Naive thymus-derived CD4-positive, alpha-beta T cell (primary cell): ENCODE measurements around the gene OCA2. TPM values are rescaled to one million over a fixed set of nuclear protein-coding genes. Genes with fewer than 3 reads are reported as not detected.
"Not testable (repeated sequence)": the region's sequence is repeated elsewhere in the genome, so short reads cannot be mapped to it uniquely, and the experiment has no call there.

Experiments
- ATAC-seq: fragments of 150-1000 bp; cut with Tn5 transposase; 2 replicates; pipeline ENCODE4 v1.10.0; 2021; ENCODE audit warnings: mild to moderate bottlenecking, moderate library complexity
- CTCF ChIA-PET: fragments of 350-600 bp; sonication (Branson Sonifier 250); formaldehyde crosslinking; loops from one replicate; lab custom pipeline; 2021; ENCODE audit warnings: antibody characterized with exemption; lab: Charles Lee
- POLR2A ChIA-PET: fragments of 350-600 bp; sonication (Branson Sonifier 250); formaldehyde crosslinking; loops from one replicate; lab custom pipeline; 2021; ENCODE audit warnings: antibody characterized with exemption, inconsistent platforms; lab: Charles Lee
- DNase-seq, 9 donors: peaks; one replicate each; pipeline versions ENCODE4 v3.0.0 to v3.0.0-alpha.2; 2020 to 2022; ENCODE audit warnings: mixed read lengths in 1 of 9
- H3K27ac ChIP-seq: one replicate; pipeline ENCODE4 v1.7.0; 2013; ENCODE audit warnings: mild to moderate bottlenecking, low read depth, low read length, moderate library complexity
- H3K27me3 ChIP-seq, 2 donors: one replicate each; pipeline ENCODE4 v1.7.0; 2013; ENCODE audit warnings: low read length in 2 of 2, mild to moderate bottlenecking in 2 of 2, moderate library complexity in 2 of 2; ENCODE audit not compliant: control insufficient read depth in 2 of 2, insufficient read depth in 2 of 2
- H3K36me3 ChIP-seq, 3 experiments: 1 replicate in 2 of 3; 2 replicates in 1 of 3; pipeline ENCODE4 v1.7.0; 2013; ENCODE audit warnings: low read length in 3 of 3, mild to moderate bottlenecking in 3 of 3, moderate library complexity in 1 of 3; ENCODE audit not compliant: insufficient read depth in 3 of 3, control insufficient read depth in 2 of 3
- H3K4me1 ChIP-seq, 2 donors: one replicate each; pipeline ENCODE4 v1.7.0; 2013; ENCODE audit warnings: low read length in 2 of 2, mild to moderate bottlenecking in 2 of 2, moderate library complexity in 1 of 2; ENCODE audit not compliant: control insufficient read depth in 2 of 2, insufficient read depth in 2 of 2
- H3K4me3 ChIP-seq: 2 replicates; pipeline ENCODE4 v1.7.0; 2013; ENCODE audit warnings: mild to moderate bottlenecking, low read length
- H3K9me3 ChIP-seq, 3 experiments: 1 replicate in 2 of 3; 2 replicates in 1 of 3; pipeline ENCODE4 v1.7.0; 2013; ENCODE audit warnings: low read length in 3 of 3; ENCODE audit not compliant: control insufficient read depth in 2 of 3
- H3K27ac Mint-ChIP-seq, 9 donors: one replicate each; pipeline ENCODE4 v1.8.0; 2020 to 2022; ENCODE audit warnings: mixed read lengths in 9 of 9, mild to moderate bottlenecking in 8 of 9, moderate library complexity in 5 of 9, inconsistent platforms in 2 of 9
- H3K27me3 Mint-ChIP-seq, 5 donors: one replicate each; pipeline ENCODE4 v1.8.0; 2021 to 2022; ENCODE audit warnings: mixed read lengths in 5 of 5, mild to moderate bottlenecking in 1 of 5
- H3K36me3 Mint-ChIP-seq, 5 donors: one replicate each; pipeline ENCODE4 v1.8.0; 2020 to 2022; ENCODE audit warnings: mixed read lengths in 5 of 5, mild to moderate bottlenecking in 3 of 5, inconsistent platforms in 1 of 5
- H3K4me1 Mint-ChIP-seq, 7 donors: one replicate each; pipeline ENCODE4 v1.8.0; 2020 to 2022; ENCODE audit warnings: mixed read lengths in 7 of 7, mild to moderate bottlenecking in 3 of 7, inconsistent platforms in 1 of 7
- H3K4me3 Mint-ChIP-seq, 10 donors: one replicate each; pipeline ENCODE4 v1.8.0; 2020 to 2022; ENCODE audit warnings: mild to moderate bottlenecking in 10 of 10, mixed read lengths in 10 of 10, moderate library complexity in 6 of 10, inconsistent platforms in 2 of 10
- H3K9me3 Mint-ChIP-seq, 11 donors: one replicate each; pipeline ENCODE4 v1.8.0; 2020 to 2022; ENCODE audit warnings: mixed read lengths in 11 of 11, mild to moderate bottlenecking in 4 of 11, inconsistent platforms in 1 of 11, moderate library complexity in 1 of 11
- intact Hi-C, 2 donors: fragments of 100-400 bp; cut with micrococcal nuclease; formaldehyde crosslinking; loops; one replicate each; pipeline ENCODE4 v1.15.1; 2023
- polyA plus RNA-seq, 2 donors: library from polyadenylated mRNA; unstranded; fragments of 300-500 nt; fragmentation: Illumina TruSeq; gene quantifications; one replicate each; pipeline ENCODE4 v1.2.3, GENCODE V29; 2021
- total RNA-seq, 6 experiments: library from RNA in 5 of 6; stranded (reverse) in 5 of 6; gene quantifications; 1 replicate in 5 of 6; 2 replicates in 1 of 6; pipeline ENCODE4 v1.2.3 and lab custom pipeline; 2021 to 2026

Gene OCA2
- total and polyA plus RNA-seq, 7 experiments from 2014 or later, result not detected

- Histone ChIP-seq H3K36me3 (no peaks in the 10 kb centered on the region), H3K4me1 (no peaks in the 10 kb centered on the region), H3K27ac (no peak overlapping the region), H3K4me3 (no peak overlapping the region), H3K9me3 (no peaks in the 10 kb centered on the region), H3K27me3 (no peaks in the 10 kb centered on the region)
- DNase-seq (no peak), ATAC-seq (no peak)
- POLR2A ChIA-PET, result no interaction called here
- Mint-ChIP-seq H3K4me1 (no peaks in the 10 kb centered on the region), H3K27me3 (peaks cover 0 to 13% (median 4%) of the 10 kb centered on the region in 5 donors), H3K9me3 (peaks cover 0 to 10% (median 0%) of the 10 kb centered on the region in 11 donors), H3K36me3 (no peaks in the 10 kb centered on the region), H3K4me3 (no peak overlapping the region), H3K27ac (no peak overlapping the region)
- intact Hi-C loops, result no loop called here
- CTCF ChIA-PET, result no interaction called here
These were observed 142.8 kb downstream of the OCA2 start for GRCh38 chr15:27956285-27956684.

GRCh38 chr15:27955087-27955486, 144.0 kb downstream of the OCA2 start:
- peaks cover 0 to 7% (median 4%) of the 10 kb centered on the region in 5 donors for H3K27me3 Mint-ChIP-seq
- no peaks in the 10 kb centered on the region for H3K36me3 Mint-ChIP-seq
- Histone ChIP-seq H3K4me1 (no peaks in the 10 kb centered on the region), H3K9me3 (no peaks in the 10 kb centered on the region), H3K36me3 (no peaks in the 10 kb centered on the region), H3K27ac (no peak overlapping the region), H3K27me3 (no peaks in the 10 kb centered on the region), H3K4me3 (no peak overlapping the region)
- CTCF ChIA-PET, result no interaction called here
- POLR2A ChIA-PET, result no interaction called here
- intact Hi-C loops, result no loop called here
- H3K9me3 Mint-ChIP-seq, result peaks cover 0 to 5% (median 0%) of the 10 kb centered on the region in 11 donors
- DNase-seq (no peak), ATAC-seq (no peak)
- no peak overlapping the region for H3K4me3 Mint-ChIP-seq
- H3K4me1 Mint-ChIP-seq, result no peaks in the 10 kb centered on the region
- no peak overlapping the region for H3K27ac Mint-ChIP-seq

GRCh38 chr15:27952593-27952992, 146.5 kb downstream of the OCA2 start:
- ATAC-seq, result not testable (repeated sequence)

GRCh38 chr15:27951191-27951890, 147.8 kb downstream of the OCA2 start:
- no peaks in the 10 kb centered on the region for H3K36me3 Mint-ChIP-seq

More at GRCh38 chr15:27952593-27952992, 146.5 kb downstream of the OCA2 start:
- H3K36me3 ChIP-seq, H3K4me1 ChIP-seq, H3K36me3 Mint-ChIP-seq, H3K4me3 ChIP-seq, H3K9me3 ChIP-seq, H3K27ac Mint-ChIP-seq, H3K27me3 Mint-ChIP-seq, H3K27me3 ChIP-seq, DNase-seq, H3K9me3 Mint-ChIP-seq, H3K4me1 Mint-ChIP-seq, H3K27ac ChIP-seq, intact Hi-C loops, H3K4me3 Mint-ChIP-seq, POLR2A ChIA-PET: not testable (repeated sequence)
- CTCF ChIA-PET, result interaction anchor here (0.7 kb wide), 1 partner anchor 1901 kb away, joined by 3 read pairs; no protein-coding TSS in a partner anchor

GRCh38 chr15:27949089-27949488, 150.0 kb downstream of the OCA2 start:
- no peak for ATAC-seq
- H3K36me3 ChIP-seq, result no peaks in the 10 kb centered on the region
- ChIA-PET CTCF (no interaction called here), POLR2A (no interaction called here)
- no peaks in the 10 kb centered on the region for H3K27me3 ChIP-seq
- intact Hi-C loops, result no loop called here
- no peak for DNase-seq
- Mint-ChIP-seq H3K27me3 (peaks cover 0 to 3% (median 0%) of the 10 kb centered on the region in 5 donors), H3K9me3 (peaks cover 0 to 5% (median 0%) of the 10 kb centered on the region in 11 donors), H3K4me1 (no peaks in the 10 kb centered on the region), H3K27ac (no peak overlapping the region), H3K4me3 (no peak overlapping the region), H3K36me3 (no peaks in the 10 kb centered on the region)
- H3K9me3 ChIP-seq, result no peaks in the 10 kb centered on the region
- H3K4me1 ChIP-seq, result no peaks in the 10 kb centered on the region
- no peak overlapping the region for H3K4me3 ChIP-seq
- H3K27ac ChIP-seq, result no peak overlapping the region

More at GRCh38 chr15:27951191-27951890, 147.8 kb downstream of the OCA2 start:
- no peaks in the 10 kb centered on the region for H3K4me1 Mint-ChIP-seq
- no peaks in the 10 kb centered on the region for H3K27me3 ChIP-seq
- CTCF ChIA-PET, result no interaction called here
- no peak overlapping the region for H3K4me3 ChIP-seq
- no peak overlapping the region for H3K27ac Mint-ChIP-seq
- H3K27ac ChIP-seq, result no peak overlapping the region
- DNase-seq, result no peak
- POLR2A ChIA-PET, result no interaction called here
- no peaks in the 10 kb centered on the region for H3K4me1 ChIP-seq
- intact Hi-C loops, result no loop called here
- no peak overlapping the region for H3K4me3 Mint-ChIP-seq
- H3K9me3 Mint-ChIP-seq, result peaks cover 0 to 3% (median 0%) of the 10 kb centered on the region in 11 donors
- H3K36me3 ChIP-seq, result no peaks in the 10 kb centered on the region
- ATAC-seq, result no peak
- H3K9me3 ChIP-seq, result no peaks in the 10 kb centered on the region
- H3K27me3 Mint-ChIP-seq, result peaks cover 0 to 3% (median 0%) of the 10 kb centered on the region in 5 donors

GRCh38 chr15:27939246-27939645, 159.9 kb downstream of the OCA2 start:
- ATAC-seq (no peak), DNase-seq (no peak)
- intact Hi-C loops, result no loop called here
- no peak overlapping the region for H3K4me3 Mint-ChIP-seq
- Histone ChIP-seq H3K27me3 (no peaks in the 10 kb centered on the region), H3K36me3 (no peaks in the 10 kb centered on the region), H3K4me1 (no peaks in the 10 kb centered on the region), H3K4me3 (no peak overlapping the region), H3K9me3 (no peaks in the 10 kb centered on the region), H3K27ac (no peak overlapping the region)
- peaks cover 0 to 8% (median 2%) of the 10 kb centered on the region in 11 donors for H3K9me3 Mint-ChIP-seq
- H3K27me3 Mint-ChIP-seq, result peaks cover 0 to 15% (median 0%) of the 10 kb centered on the region in 5 donors
- POLR2A ChIA-PET, result no interaction called here
- H3K4me1 Mint-ChIP-seq, result no peaks in the 10 kb centered on the region
- CTCF ChIA-PET, result no interaction called here
- no peaks in the 10 kb centered on the region for H3K36me3 Mint-ChIP-seq
- H3K27ac Mint-ChIP-seq, result no peak overlapping the region

- intact Hi-C loops, result no loop called here
- H3K27ac ChIP-seq, result no peak overlapping the region
These were observed 161.3 kb downstream of the OCA2 start for GRCh38 chr15:27937851-27938250.

More at GRCh38 chr15:27937851-27938250, 161.3 kb downstream of the OCA2 start:
- Mint-ChIP-seq H3K27me3 (peaks cover 0 to 15% (median 7%) of the 10 kb centered on the region in 5 donors), H3K36me3 (peaks cover 0 to 5% (median 0%) of the 10 kb centered on the region in 5 donors), H3K4me1 (no peaks in the 10 kb centered on the region), H3K27ac (no peak overlapping the region), H3K4me3 (no peak overlapping the region), H3K9me3 (peaks cover 3 to 17% (median 8%) of the 10 kb centered on the region in 11 donors)
- no peak for ATAC-seq
- Histone ChIP-seq H3K9me3 (peaks cover 0 to under 1% (median 0%) of the 10 kb centered on the region in 3 experiments), H3K4me3 (no peak overlapping the region), H3K27me3 (no peaks in the 10 kb centered on the region), H3K36me3 (no peaks in the 10 kb centered on the region), H3K4me1 (no peaks in the 10 kb centered on the region)
- no peak for DNase-seq
- ChIA-PET CTCF (no interaction called here), POLR2A (no interaction called here)
